Measurements from ENCODE around the gene MTMR10. TPM values are rescaled to one million over a fixed set of nuclear protein-coding genes. Genes with fewer than 3 reads are reported as not detected.

The MTMR10 gene
- total RNA-seq, 2 experiments from 2014 or later = 41.2 to 42.0 TPM

GRCh38 chr15:30906366-30906765, 85.1 kb downstream of the MTMR10 start:
- Mint-ChIP-seq H3K36me3 (ENCODE audit: low read depth) (peaks cover 49% of the 10 kb centered on the region), H3K27me3 (no peaks in the 10 kb centered on the region), H3K4me3 (no peak overlapping the region), H3K9me3 (no peaks in the 10 kb centered on the region), H3K27ac (peak overlapping the region; percentile 15), H3K4me1 (ENCODE audit: low read depth) (peaks cover 55% of the 10 kb centered on the region)
- CTCF ChIA-PET = no interaction called here
- Histone ChIP-seq H3K27me3 (ENCODE audit: control insufficient read depth in 1 of 2, insufficient read depth in 2 of 2, low read length in 2 of 2) (no peaks in the 10 kb centered on the region), H3K4me1 (ENCODE audit: insufficient read depth, low read length) (peaks cover 13% of the 10 kb centered on the region), H3K4me3 (ENCODE audit: low read length) (no peak overlapping the region), H3K9me3 (ENCODE audit: control insufficient read depth in 1 of 2, insufficient read depth in 1 of 2, low read length in 2 of 2) (no peaks in the 10 kb centered on the region), H3K27ac (ENCODE audit: low read depth in 1 of 2, low read length in 2 of 2) (no peak overlapping the region), H3K36me3 (ENCODE audit: insufficient read depth, low read length) (peaks cover 19% of the 10 kb centered on the region)
- TF ChIP-seq CTCF (IDR thresholded peaks at IDR 0.05) = no peak
- POLR2A ChIA-PET = no interaction called here
- DNase-seq (no peak), ATAC-seq (ENCODE audit: poor library complexity) (no peak)
- intact Hi-C loops (cut with DNase I, micrococcal nuclease) = no loop called here

- intact Hi-C loops (cut with DNase I, micrococcal nuclease) = no loop called here
- peaks cover 55% of the 10 kb centered on the region for H3K4me1 Mint-ChIP-seq (ENCODE audit: low read depth)
- H3K27me3 ChIP-seq (ENCODE audit: control insufficient read depth in 1 of 2, insufficient read depth in 2 of 2, low read length in 2 of 2) = no peaks in the 10 kb centered on the region
- H3K36me3 Mint-ChIP-seq (ENCODE audit: low read depth) = peaks cover 49% of the 10 kb centered on the region
- ATAC-seq (ENCODE audit: poor library complexity) (no peak), DNase-seq (no peak)
- H3K27ac ChIP-seq (ENCODE audit: low read depth in 1 of 2, low read length in 2 of 2) = no peak overlapping the region
- ChIA-PET CTCF (no interaction called here), POLR2A (no interaction called here)
- H3K36me3 ChIP-seq (ENCODE audit: insufficient read depth, low read length) = peaks cover 18% of the 10 kb centered on the region
- no peak for TF ChIP-seq CTCF (IDR thresholded peaks at IDR 0.05)
- no peak overlapping the region for H3K4me3 ChIP-seq (ENCODE audit: low read length)
- H3K27ac Mint-ChIP-seq = peak overlapping the region; percentile 15
- no peaks in the 10 kb centered on the region for H3K9me3 ChIP-seq (ENCODE audit: control insufficient read depth in 1 of 2, insufficient read depth in 1 of 2, low read length in 2 of 2)
- no peaks in the 10 kb centered on the region for H3K9me3 Mint-ChIP-seq
- H3K4me1 ChIP-seq (ENCODE audit: insufficient read depth, low read length) = peaks cover 13% of the 10 kb centered on the region
- H3K27me3 Mint-ChIP-seq = no peaks in the 10 kb centered on the region
- peak overlapping the region; percentile 61 for H3K4me3 Mint-ChIP-seq
Observed at GRCh38 chr15:30905821-30906220, 85.6 kb downstream of the MTMR10 start.

GRCh38 chr15:30904812-30905211, 86.6 kb downstream of the MTMR10 start:
- peak overlapping the region; percentile 93 for H3K4me3 Mint-ChIP-seq
- Histone ChIP-seq H3K9me3 (ENCODE audit: control insufficient read depth in 1 of 2, insufficient read depth in 1 of 2, low read length in 2 of 2) (no peaks in the 10 kb centered on the region), H3K36me3 (ENCODE audit: insufficient read depth, low read length) (peaks cover 11% of the 10 kb centered on the region), H3K27me3 (ENCODE audit: control insufficient read depth in 1 of 2, insufficient read depth in 2 of 2, low read length in 2 of 2) (no peaks in the 10 kb centered on the region), H3K27ac (ENCODE audit: low read depth in 1 of 2, low read length in 2 of 2) (no peak overlapping the region), H3K4me1 (ENCODE audit: insufficient read depth, low read length) (peaks cover 13% of the 10 kb centered on the region), H3K4me3 (ENCODE audit: low read length) (no peak overlapping the region)
- peaks cover 46% of the 10 kb centered on the region for H3K36me3 Mint-ChIP-seq (ENCODE audit: low read depth)
- H3K9me3 Mint-ChIP-seq = no peaks in the 10 kb centered on the region
- intact Hi-C loops (cut with DNase I, micrococcal nuclease) = loop anchor here in 1 of 2 experiments (5.0 kb wide), 1 partner anchor 87 kb away; the partner anchor contains the start of gene MTMR10
- peaks cover 52% of the 10 kb centered on the region for H3K4me1 Mint-ChIP-seq (ENCODE audit: low read depth)
- POLR2A ChIA-PET = no interaction called here
- no peak overlapping the region for H3K27ac Mint-ChIP-seq
- DNase-seq = no peak
- CTCF ChIA-PET = no interaction called here
- ATAC-seq (ENCODE audit: poor library complexity) = no peak
- no peak for TF ChIP-seq CTCF (IDR thresholded peaks at IDR 0.05)
- H3K27me3 Mint-ChIP-seq = no peaks in the 10 kb centered on the region
